Activated naive CD4-positive, alpha-beta T cell treated with anti-CD3 and anti-CD28 coated beads, Interleukin-2, amount 50 U/mL, for 72 hours (primary cell): ENCODE measurements around the gene F8. TPM values are rescaled to one million over a fixed set of nuclear protein-coding genes. Genes with fewer than 3 reads are reported as not detected.
"Not testable (repeated sequence)": the region's sequence is repeated elsewhere in the genome, so short reads cannot be mapped to it uniquely, and the experiment has no call there.

ENCODE experiments used
- ATAC-seq, 2 donors: fragments of 150-1000 bp; cut with Tn5 transposase; 2 replicates each; pipeline ENCODE4 v1.10.0; 2021; ENCODE audit warnings: mild to moderate bottlenecking in 2 of 2, moderate library complexity in 2 of 2
- DNase-seq, 2 donors: peaks; one replicate each; pipeline ENCODE4 v3.0.0; 2021 to 2022; ENCODE audit warnings: low spot score in 2 of 2
- H3K27ac Mint-ChIP-seq, 2 donors: one replicate each; pipeline ENCODE4 v1.8.0; 2022; ENCODE audit warnings: mild to moderate bottlenecking in 2 of 2, mixed read lengths in 2 of 2
- H3K36me3 Mint-ChIP-seq, 2 donors: one replicate each; pipeline ENCODE4 v1.8.0; 2022; ENCODE audit warnings: mixed read lengths in 2 of 2
- H3K9me3 Mint-ChIP-seq, 2 donors: one replicate each; pipeline ENCODE4 v1.8.0; 2022; ENCODE audit warnings: mixed read lengths in 2 of 2
- total RNA-seq, 2 donors: library from RNA; stranded (reverse); gene quantifications; one replicate each; pipeline ENCODE4 v1.2.3, GENCODE V29; 2022

F8 gene
- total RNA-seq, 2 donors from 2014 or later, result 5.6 to 5.8 TPM

GRCh38 chrX:154955799-154956198 lies 66.7 kb downstream of the F8 start:
- H3K9me3 Mint-ChIP-seq, H3K27ac Mint-ChIP-seq, ATAC-seq, DNase-seq, H3K36me3 Mint-ChIP-seq: not testable (repeated sequence)

DNA sequence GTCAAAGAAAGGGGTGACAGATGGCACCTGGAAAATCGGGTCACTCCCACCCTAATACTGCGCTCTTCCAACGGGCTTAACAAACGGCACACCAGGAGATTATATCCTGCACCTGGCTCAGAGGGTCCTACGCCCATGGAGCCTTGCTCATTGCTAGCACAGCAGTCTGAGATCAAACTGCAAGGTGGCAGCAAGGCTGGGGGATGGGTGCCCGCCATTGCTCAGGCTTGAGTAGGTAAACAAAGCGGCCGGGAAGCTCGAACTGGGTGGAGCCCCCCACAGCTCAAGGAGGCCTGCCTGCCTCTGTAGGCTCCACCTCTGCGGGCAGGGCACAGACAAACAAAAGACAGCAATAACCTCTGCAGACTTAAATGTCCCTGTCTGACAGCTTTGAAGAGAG lies 83.3 kb downstream of the F8 start:
- ATAC-seq, H3K27ac Mint-ChIP-seq, H3K9me3 Mint-ChIP-seq, DNase-seq, H3K36me3 Mint-ChIP-seq: not testable (repeated sequence)

- DNase-seq, ATAC-seq, H3K27ac Mint-ChIP-seq, H3K9me3 Mint-ChIP-seq, H3K36me3 Mint-ChIP-seq: not testable (repeated sequence)
These were observed 97.8 kb downstream of the F8 start for GRCh38 chrX:154924771-154925170.

DNA sequence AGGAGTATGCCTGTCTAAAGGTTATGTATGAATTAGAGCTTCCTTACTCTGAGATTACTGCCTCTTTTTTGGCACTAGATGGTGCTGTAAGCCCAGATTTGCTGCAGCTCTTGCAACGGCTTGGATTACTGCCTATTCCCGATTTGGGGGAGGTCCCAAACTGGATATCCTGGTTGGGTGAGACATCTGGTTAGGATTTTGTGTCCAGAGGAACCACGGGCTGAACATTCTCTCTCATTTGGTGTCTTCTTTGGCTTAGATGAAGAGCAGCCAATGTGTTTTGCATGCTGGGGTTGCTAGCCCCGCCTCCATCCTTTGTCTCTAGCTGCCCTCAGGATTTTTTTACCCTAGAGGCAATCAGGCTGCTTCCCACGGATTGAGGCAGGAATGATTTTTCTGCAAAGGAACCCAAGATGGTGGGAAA lies 104.5 kb downstream of the F8 start:
- H3K27ac Mint-ChIP-seq, result no peak overlapping the region
- ATAC-seq (peak; percentile 53 to 75), DNase-seq (peak in 1 of 2 donors; percentile 6)
- H3K9me3 Mint-ChIP-seq, result peaks cover 0 to 6% of the 10 kb centered on the region in 2 donors
- no peaks in the 10 kb centered on the region for H3K36me3 Mint-ChIP-seq

DNA sequence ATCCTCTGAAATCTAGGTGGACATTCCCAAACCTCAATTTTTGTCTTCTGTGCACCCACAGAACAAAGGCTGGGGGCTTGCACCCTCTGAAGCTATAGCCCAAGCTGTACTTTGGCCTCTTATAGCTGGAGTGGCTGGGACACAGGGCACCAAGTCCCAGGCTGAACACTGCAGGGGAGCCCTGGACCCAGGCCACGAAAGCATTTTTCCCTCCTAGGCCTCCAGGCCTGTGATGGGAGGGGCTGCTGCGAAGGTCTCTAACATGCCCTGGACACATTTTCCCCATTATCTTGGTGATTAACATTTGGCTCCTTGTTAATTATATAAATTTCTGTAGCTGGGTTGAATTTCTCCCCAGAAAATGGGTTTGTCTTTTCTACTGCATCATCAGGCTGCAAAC lies 108.5 kb downstream of the F8 start:
- Mint-ChIP-seq H3K27ac (no peak overlapping the region), H3K36me3 (no peaks in the 10 kb centered on the region), H3K9me3 (peaks cover 0 to 12% of the 10 kb centered on the region in 2 donors)
- DNase-seq (no peak), ATAC-seq (no peak)

- not testable (repeated sequence) for H3K27ac Mint-ChIP-seq, H3K36me3 Mint-ChIP-seq, DNase-seq, ATAC-seq
- peaks cover 0 to 12% of the 10 kb centered on the region in 2 donors for H3K9me3 Mint-ChIP-seq
These were observed 112.0 kb downstream of the F8 start for GRCh38 chrX:154910528-154910927.

- H3K9me3 Mint-ChIP-seq, result peaks cover 0 to 12% of the 10 kb centered on the region in 2 donors
- not testable (repeated sequence) for ATAC-seq, DNase-seq, H3K27ac Mint-ChIP-seq, H3K36me3 Mint-ChIP-seq
These were observed 112.5 kb downstream of the F8 start for GRCh38 chrX:154910048-154910447.

- no peaks in the 10 kb centered on the region for H3K36me3 Mint-ChIP-seq
- peaks cover 0 to 6% of the 10 kb centered on the region in 2 donors for H3K9me3 Mint-ChIP-seq
- no peak for ATAC-seq
- no peak for DNase-seq
- no peak overlapping the region for H3K27ac Mint-ChIP-seq
These were observed 113.7 kb downstream of the F8 start for GRCh38 chrX:154908821-154909220.

DNA sequence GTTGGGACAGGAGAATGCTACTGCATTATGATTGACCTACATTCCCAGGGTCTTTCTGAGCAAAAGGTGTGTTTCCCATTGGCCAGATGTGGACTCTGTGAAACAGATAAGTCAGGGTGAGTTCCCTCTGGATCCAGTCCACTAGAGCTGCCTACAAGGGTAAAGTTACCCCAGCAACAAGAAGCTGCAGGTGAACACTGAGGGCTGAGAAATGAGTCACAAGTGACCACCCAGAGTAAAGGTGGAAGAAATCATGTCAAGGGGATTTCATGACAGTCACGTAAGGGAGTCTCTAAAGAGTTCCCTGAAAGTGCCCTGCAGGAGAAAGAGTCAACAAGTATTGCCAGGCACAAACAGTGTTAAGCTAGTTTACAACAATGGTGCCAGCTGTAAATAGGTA lies 120.1 kb downstream of the F8 start:
- no peaks in the 10 kb centered on the region for H3K9me3 Mint-ChIP-seq
- no peaks in the 10 kb centered on the region for H3K36me3 Mint-ChIP-seq
- H3K27ac Mint-ChIP-seq, result no peak overlapping the region
- DNase-seq (no peak), ATAC-seq (no peak)

DNA sequence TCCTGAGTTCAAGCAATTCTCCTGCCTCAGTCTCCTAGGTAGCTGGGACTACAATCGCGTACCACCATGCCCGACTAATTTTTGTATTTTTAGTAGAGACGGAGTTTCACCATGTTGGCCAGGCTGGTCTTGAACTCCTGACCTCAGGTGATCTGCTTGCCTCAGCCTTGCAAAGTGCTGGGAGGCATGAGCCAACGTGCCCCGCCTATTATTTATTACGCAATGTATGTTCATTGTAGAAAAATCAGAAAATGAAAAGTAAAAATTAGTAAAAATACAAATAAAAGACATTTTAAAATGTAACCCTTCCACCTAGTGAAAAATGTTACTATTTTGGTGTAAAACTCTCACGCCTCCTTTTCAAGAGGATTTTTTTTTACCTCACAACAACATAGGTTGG lies 122.2 kb downstream of the F8 start:
- no peak for ATAC-seq
- no peak for DNase-seq
- Mint-ChIP-seq H3K9me3 (no peaks in the 10 kb centered on the region), H3K27ac (no peak overlapping the region), H3K36me3 (no peaks in the 10 kb centered on the region)

DNA sequence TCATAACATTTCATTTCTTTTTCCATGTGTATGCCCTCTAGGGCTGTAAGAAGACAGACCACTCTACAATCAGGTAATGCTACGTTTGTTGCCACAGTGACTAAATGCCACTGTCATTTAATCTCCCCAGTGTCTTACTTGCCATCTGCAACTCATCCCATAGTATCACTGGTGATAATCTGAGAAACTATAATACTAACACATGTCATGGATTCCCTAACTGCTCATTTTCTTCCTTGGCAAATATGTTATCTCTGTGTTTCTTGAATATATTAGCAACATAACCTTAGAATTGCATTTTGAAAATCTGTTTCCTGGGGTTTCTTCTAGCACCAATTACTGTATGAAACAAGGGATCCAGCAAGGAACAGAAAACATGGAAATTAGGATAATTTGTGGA lies 130.2 kb downstream of the F8 start:
- Mint-ChIP-seq H3K27ac (no peak overlapping the region), H3K9me3 (no peaks in the 10 kb centered on the region), H3K36me3 (no peaks in the 10 kb centered on the region)
- ATAC-seq (no peak), DNase-seq (no peak)

DNA sequence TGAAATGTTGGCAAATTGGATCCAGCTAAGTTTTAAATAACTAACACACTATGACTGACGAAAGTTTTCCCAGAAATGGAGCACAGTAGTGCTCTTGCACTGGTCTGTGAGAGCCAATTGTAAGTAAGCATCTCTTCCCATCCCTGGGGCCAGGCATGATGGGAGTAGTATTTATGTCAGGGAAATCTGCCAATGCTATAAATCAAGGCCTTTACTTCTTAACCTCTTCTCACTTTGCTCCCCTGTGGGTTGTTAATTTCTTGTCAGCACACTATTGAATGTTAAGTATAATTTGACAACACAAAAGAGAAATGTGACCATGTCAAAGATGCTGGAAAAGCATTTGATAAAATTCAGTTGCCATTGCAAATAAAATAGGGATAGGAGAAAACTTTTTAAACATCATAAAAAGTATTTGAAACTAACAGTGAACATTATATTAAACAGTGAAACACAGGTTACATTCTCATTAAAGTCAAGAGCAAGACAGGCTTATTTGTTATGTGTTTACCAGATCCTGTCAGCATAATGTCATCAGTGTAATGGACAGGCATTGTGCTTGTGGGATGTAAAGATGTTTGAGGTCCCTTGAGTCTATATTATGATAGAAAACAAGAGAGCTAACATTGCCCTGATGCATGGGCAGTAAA lies 131.4 kb downstream of the F8 start:
- no peaks in the 10 kb centered on the region for H3K9me3 Mint-ChIP-seq
- no peak overlapping the region for H3K27ac Mint-ChIP-seq
- ATAC-seq, result no peak
- H3K36me3 Mint-ChIP-seq, result no peaks in the 10 kb centered on the region
- no peak for DNase-seq

DNA sequence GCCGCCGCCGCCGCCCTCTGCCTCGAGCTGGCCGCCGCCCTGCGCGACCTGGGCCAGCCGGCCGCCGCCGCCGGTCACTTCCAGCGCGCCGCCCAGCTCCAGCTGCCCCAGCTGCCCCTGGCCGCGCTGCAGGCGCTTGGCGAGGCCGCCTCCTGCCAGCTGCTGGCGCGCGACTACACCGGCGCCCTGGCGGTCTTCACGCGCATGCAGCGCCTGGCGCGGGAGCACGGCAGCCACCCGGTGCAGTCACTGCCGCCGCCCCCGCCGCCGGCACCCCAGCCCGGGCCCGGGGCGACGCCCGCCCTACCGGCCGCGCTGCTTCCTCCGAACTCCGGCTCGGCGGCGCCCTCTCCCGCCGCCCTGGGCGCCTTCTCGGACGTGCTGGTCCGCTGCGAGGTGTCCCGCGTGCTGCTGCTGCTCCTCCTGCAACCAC lies 135.7 kb downstream of the F8 start:
- not testable (repeated sequence) for H3K36me3 Mint-ChIP-seq, DNase-seq, H3K27ac Mint-ChIP-seq, H3K9me3 Mint-ChIP-seq
- ATAC-seq, result peak; percentile 52 to 68

DNA sequence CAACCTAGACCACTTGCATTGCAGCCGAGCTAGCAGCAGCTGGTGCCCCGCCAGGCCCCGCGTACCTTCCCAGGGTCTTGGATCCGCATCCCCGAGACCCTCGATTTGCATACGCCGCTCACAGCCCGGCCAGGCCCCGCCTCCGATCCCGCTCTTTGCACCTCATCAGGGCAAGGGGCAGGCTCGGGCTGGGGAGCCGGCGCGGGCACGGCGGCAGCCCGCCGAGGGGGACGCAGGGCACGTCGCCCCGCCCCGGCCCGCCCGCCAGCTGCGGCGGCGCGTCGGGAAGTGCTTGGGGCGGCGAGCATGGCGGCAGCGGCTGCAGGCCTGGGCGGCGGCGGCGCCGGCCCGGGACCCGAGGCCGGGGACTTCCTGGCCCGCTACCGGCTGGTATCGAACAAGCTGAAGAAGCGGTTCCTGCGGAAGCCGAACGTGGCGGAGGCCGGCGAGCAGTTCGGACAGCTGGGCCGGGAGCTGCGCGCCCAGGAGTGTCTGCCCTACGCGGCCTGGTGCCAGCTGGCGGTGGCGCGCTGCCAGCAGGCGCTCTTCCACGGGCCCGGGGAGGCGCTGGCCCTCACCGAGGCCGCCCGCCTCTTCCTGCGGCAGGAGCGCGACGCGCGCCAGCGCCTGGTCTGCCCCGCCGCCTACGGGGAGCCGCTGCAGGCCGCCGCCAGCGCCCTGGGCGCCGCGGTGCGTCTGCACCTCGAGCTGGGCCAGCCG lies 136.3 kb downstream of the F8 start, which contains the start of gene F8A1:
TSS of gene F8A1 (plus strand) at position 287 of the 720 bp plus-strand sequence. CDS start at position 307, 20 bp downstream.
- H3K9me3 Mint-ChIP-seq, DNase-seq: not testable (repeated sequence)

DNA sequence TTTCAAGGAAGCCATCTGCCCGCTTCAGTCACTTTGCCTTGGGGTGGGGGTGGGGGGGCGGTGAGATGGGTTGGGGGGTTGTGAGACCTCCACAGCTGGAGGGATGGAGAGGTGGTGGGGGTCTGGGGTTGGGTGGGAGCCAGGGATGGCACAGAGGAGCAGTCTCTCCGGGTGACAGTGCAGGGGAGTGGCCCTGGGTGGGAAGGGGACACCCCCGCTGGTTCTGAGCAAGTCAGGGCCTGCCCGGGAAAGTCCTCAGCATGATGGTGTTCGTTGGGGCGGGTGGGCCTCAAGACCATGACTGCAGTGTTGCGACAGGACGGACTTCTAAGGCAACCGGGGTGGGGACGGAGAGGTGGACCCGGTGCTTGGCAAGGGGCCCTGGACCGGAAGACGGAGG lies 137.0 kb downstream of the F8 start:
- ATAC-seq, result peak in 1 of 2 donors; percentile 61
- H3K27ac Mint-ChIP-seq, DNase-seq, H3K9me3 Mint-ChIP-seq, H3K36me3 Mint-ChIP-seq: not testable (repeated sequence)

More for the DNA sequence above, 136.3 kb downstream of the F8 start, which contains the start of gene F8A1:
- peak; percentile 63 to 75 for ATAC-seq
- not testable (repeated sequence) for H3K36me3 Mint-ChIP-seq, H3K27ac Mint-ChIP-seq

GRCh38 chrX:154885057-154885456 lies 137.5 kb downstream of the F8 start:
- not testable (repeated sequence) for H3K36me3 Mint-ChIP-seq, ATAC-seq, H3K27ac Mint-ChIP-seq, DNase-seq, H3K9me3 Mint-ChIP-seq

GRCh38 chrX:154884069-154884468 lies 138.5 kb downstream of the F8 start:
- ATAC-seq, result peak; percentile 48 to 55
- H3K27ac Mint-ChIP-seq, H3K36me3 Mint-ChIP-seq, DNase-seq, H3K9me3 Mint-ChIP-seq: not testable (repeated sequence)

DNA sequence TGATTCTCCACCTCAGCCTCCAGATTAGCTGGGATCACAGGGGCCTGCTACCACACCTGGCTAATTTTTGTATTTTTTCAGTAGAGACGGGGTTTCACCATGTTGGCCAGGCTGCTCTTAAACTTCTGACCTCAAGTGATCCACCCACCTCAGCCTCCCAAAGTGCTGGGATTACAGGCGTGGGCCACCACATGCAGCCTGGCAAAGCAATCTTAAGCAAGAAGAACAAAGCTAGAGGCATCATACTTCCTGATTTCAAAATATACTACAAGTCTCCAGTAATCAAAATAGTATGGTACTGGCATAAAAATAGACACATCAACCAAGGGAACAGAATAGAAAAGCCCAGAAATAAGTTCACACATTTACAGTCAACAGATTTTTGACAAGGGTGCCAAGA lies 149.2 kb downstream of the F8 start:
- Mint-ChIP-seq H3K27ac (no peak overlapping the region), H3K36me3 (peaks cover 6 to 14% of the 10 kb centered on the region in 2 donors), H3K9me3 (peaks cover 5 to 11% of the 10 kb centered on the region in 2 donors)
- DNase-seq, result no peak
- ATAC-seq, result no peak
